GM18526 (cell line): ENCODE data around the gene LNPK.

Source experiments
- POLR2A ChIP-seq: IDR thresholded peaks from 3 replicates; pipeline ENCODE4 v1.6.1; 2011; ENCODE audit not compliant: insufficient read length; ENCODE audit errors: extremely low read depth

Gene LNPK

GRCh38 chr2:175931805-175932204 is 70.3 kb downstream of the LNPK start:
- TF ChIP-seq POLR2A = no peak

GRCh38 chr2:175930504-175930903 is 71.6 kb downstream of the LNPK start:
- no peak for TF ChIP-seq POLR2A

GRCh38 chr2:175929850-175930249 is 72.2 kb downstream of the LNPK start:
- TF ChIP-seq POLR2A = no peak

- TF ChIP-seq POLR2A = no peak
Measured at GRCh38 chr2:175926272-175926671, 75.8 kb downstream of the LNPK start.

GRCh38 chr2:175922160-175922559 is 79.9 kb downstream of the LNPK start:
- no peak for TF ChIP-seq POLR2A

- TF ChIP-seq POLR2A = no peak
Measured at GRCh38 chr2:175918935-175919334, 83.1 kb downstream of the LNPK start.

- no peak for TF ChIP-seq POLR2A
Measured at GRCh38 chr2:175914846-175915245, 87.2 kb downstream of the LNPK start.

GRCh38 chr2:175904035-175904434 is 98.0 kb downstream of the LNPK start:
- TF ChIP-seq POLR2A = no peak

GRCh38 chr2:175903384-175903936 is 98.6 kb downstream of the LNPK start:
- TF ChIP-seq POLR2A = no peak

- no peak for TF ChIP-seq POLR2A
Measured at GRCh38 chr2:175892046-175892445, 110.0 kb downstream of the LNPK start.

- no peak for TF ChIP-seq POLR2A
Measured at GRCh38 chr2:175890636-175891242, 111.3 kb downstream of the LNPK start.

GRCh38 chr2:175889701-175890302 is 112.3 kb downstream of the LNPK start:
- no peak for TF ChIP-seq POLR2A

GRCh38 chr2:175887776-175888175 is 114.3 kb downstream of the LNPK start:
- TF ChIP-seq POLR2A = no peak

GRCh38 chr2:175884697-175885393 is 117.2 kb downstream of the LNPK start:
- no peak for TF ChIP-seq POLR2A

GRCh38 chr2:175883586-175884194 is 118.4 kb downstream of the LNPK start:
- no peak for TF ChIP-seq POLR2A

GRCh38 chr2:175879679-175880078 is 122.4 kb downstream of the LNPK start:
- TF ChIP-seq POLR2A = no peak
